Rectal smooth muscle tissue (tissue), 1 donor: ENCODE measurements around the gene PRR14.

Source experiments
- H3K27ac ChIP-seq: one replicate; pipeline ENCODE4 v1.7.0; 2013; ENCODE audit warnings: low read depth, low read length, inconsistent platforms
- H3K27me3 ChIP-seq: one replicate; pipeline ENCODE4 v1.7.0; 2013; ENCODE audit warnings: low read length; ENCODE audit not compliant: control insufficient read depth, insufficient read depth
- H3K36me3 ChIP-seq: one replicate; pipeline ENCODE4 v1.7.0; 2013; ENCODE audit warnings: low read length; ENCODE audit not compliant: control insufficient read depth, insufficient read depth
- H3K4me1 ChIP-seq: one replicate; pipeline ENCODE4 v1.7.0; 2013; ENCODE audit warnings: low read length; ENCODE audit not compliant: control insufficient read depth, insufficient read depth
- H3K4me3 ChIP-seq: one replicate; pipeline ENCODE4 v1.7.0; 2013; ENCODE audit warnings: low read length
- H3K9ac ChIP-seq: one replicate; pipeline ENCODE4 v1.7.0; 2013; ENCODE audit warnings: low read length

Gene PRR14

DNA sequence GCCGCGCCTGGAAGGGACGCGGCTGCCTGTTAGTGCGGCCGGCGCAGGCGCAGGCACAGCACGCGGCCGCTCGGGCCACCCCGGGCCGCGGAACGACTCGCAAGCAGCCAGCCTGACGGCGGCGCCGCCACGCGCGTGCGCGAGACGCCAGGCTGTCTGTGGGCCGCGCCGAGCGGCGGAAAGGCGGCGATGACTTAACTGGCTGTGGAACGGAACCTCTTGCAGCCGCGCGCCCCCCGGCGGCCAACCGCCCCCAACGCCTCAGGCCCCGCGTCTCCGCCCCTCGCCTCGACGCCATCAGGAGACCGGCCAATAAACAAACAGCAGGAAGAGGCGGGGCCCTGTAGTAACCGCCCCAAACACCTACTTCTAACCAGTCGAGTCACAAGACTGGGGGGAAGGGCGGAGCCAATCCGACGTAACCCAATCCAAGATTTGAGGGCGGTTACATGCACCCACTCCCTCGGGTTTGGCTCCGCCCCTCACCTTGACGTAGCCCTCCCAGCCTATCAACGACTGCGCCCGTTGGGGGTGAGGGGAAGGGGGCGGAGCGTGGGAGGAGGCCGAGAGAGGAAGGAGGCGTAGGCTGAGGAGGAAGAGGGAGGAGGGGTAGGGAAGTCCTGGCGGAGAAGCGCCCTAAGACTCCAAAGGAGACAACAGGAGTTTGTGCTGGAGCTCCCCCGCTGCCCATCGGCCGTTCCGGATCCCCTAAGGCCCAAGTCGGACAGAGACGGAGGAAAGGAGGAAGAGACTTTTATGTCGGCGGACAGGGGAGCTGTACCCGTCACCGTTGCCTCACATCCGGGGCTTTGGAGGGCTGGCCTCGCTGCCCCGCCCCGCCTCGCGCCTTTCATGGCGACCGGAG lies 7.3 kb downstream of the PRR14 start, which contains the start of gene FBRS:
Gene FBRS (plus strand): TSS at position 566 of the 865 bp plus-strand sequence. CDS start 1,088 bp downstream, outside the sequence.
- peak within 1 kb of the TSS; percentile 98 for H3K27ac ChIP-seq
- no peaks in the 10 kb centered on the region for H3K27me3 ChIP-seq
- peak within 1 kb of the TSS; percentile 96 for H3K4me3 ChIP-seq
- peaks cover 21% of the 10 kb centered on the region for H3K4me1 ChIP-seq
- H3K9ac ChIP-seq: peak within 1 kb of the TSS; percentile 95
- peaks cover 42% of the 10 kb centered on the region for H3K36me3 ChIP-seq

- Histone ChIP-seq H3K4me1 (peaks cover 21% of the 10 kb centered on the region), H3K27ac (peak overlapping the region; percentile 98), H3K27me3 (no peaks in the 10 kb centered on the region), H3K9ac (peak overlapping the region; percentile 95), H3K4me3 (peak overlapping the region; percentile 96), H3K36me3 (peaks cover 48% of the 10 kb centered on the region)
Measured at GRCh38 chr16:30658731-30659506, 8.2 kb downstream of the PRR14 start.

DNA sequence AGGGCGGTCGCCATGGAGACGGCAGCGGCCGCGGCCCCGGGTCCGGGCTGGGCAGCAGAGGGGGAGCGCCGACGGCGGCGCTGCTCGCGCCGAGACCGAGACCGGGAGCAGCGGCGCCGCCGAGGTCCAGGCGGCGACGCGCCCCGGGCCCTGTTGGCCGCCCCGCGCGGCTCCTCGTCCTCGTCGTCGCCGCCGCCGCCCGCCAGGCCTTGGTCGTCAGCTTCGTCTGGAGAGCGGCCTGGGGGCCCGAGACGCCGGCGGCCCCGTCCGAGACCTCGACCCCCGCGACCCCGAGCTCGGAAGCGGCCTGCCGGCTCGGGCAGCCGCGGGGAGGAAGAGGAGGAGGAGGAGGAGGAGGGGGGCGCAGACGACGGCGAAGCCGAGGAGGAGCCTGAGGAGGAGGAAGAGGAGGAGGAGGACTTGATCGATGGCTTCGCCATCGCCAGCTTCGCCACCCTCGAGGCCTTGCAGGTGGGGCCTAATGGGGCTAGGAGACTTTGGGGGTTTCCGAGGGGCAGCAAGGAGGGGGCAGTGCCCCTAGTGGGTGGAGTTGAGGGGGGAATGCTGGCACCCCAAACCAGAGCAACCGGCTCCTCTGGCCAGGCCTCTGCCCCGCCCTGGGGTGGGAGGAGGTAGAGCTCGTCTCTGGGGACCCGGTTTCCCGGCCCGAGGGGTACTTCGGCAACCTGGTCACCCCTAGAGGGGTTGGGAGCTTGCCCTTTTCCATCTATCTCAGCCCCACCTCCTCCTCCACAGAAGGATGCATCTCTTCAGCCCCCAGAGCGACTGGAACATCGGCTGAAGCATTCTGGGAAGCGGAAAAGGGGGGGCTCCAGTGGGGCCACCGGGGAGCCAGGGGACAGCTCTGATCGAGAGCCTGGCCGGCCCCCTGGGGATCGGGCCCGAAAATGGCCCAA lies 9.0 kb downstream of the PRR14 start:
- no peaks in the 10 kb centered on the region for H3K27me3 ChIP-seq
- H3K9ac ChIP-seq: peak overlapping the region; percentile 95
- H3K27ac ChIP-seq: peak overlapping the region; percentile 98
- H3K4me3 ChIP-seq: peak overlapping the region; percentile 96
- H3K36me3 ChIP-seq: peaks cover 45% of the 10 kb centered on the region
- H3K4me1 ChIP-seq: peaks cover 21% of the 10 kb centered on the region

DNA sequence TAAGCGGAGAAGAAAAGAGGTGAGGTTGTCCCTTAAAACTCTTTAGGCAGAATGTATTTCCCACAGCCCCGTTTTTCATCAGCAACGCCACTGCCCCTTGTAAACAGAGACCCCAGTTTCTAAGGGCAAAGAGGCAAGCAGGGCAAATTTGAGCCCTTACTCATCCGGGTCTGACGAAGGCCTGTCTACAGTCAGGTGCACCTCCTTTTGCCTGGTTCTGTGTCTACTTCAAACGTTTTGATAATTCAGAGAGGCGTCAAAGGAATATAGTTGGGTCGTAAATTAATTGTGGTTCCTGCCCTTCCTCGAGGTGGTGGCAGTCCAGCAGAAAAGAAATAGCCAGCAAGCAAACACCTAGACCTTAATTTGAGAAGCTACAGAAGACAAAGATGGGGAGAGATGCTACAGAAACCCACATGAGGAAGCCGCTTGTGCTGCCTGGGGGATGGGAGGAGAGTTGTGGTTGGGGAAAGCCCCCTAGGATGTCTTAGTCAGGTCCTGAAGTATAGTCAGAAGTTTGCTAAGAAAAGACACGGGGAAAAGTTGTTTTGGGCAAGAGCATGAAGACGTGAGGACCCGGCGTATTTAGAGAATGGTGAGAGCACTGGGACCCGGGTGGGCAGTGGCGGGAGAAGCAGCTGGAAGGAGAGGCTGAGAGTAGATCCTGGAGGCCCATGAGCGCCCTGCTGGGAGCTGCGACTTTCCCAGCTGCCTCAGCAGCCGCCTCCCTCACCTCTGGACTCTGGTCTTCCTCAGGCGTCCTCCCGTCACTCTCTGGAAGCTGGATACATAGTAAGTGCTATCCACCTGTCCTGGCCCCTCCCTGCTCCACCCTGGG lies 9.9 kb downstream of the PRR14 start:
- H3K9ac ChIP-seq: peak overlapping the region; percentile 57
- H3K4me1 ChIP-seq: peaks cover 21% of the 10 kb centered on the region
- peak overlapping the region; percentile 96 for H3K4me3 ChIP-seq
- no peaks in the 10 kb centered on the region for H3K27me3 ChIP-seq
- peak overlapping the region; percentile 98 for H3K27ac ChIP-seq
- H3K36me3 ChIP-seq: peaks cover 45% of the 10 kb centered on the region

DNA sequence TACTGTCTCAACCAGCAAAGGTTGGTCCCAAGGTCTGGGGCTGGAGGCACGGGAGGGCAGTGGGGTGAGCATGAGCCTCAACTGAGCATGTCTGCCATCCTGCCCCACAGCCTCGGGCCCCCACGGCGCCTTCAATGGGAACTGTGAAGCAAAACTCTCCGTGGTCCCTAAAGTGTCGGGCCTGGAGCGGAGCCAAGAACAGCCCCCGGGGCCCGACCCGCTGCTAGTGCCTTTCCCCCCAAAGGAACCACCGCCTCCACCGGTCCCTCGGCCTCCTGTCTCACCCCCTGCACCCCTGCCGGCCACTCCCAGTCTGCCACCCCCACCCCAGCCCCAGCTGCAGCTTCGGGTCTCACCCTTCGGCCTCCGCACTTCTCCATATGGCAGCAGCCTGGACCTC lies 11.7 kb downstream of the PRR14 start:
- Histone ChIP-seq H3K4me1 (peaks cover 16% of the 10 kb centered on the region), H3K36me3 (peaks cover 51% of the 10 kb centered on the region), H3K27ac (no peak overlapping the region), H3K9ac (no peak overlapping the region), H3K27me3 (no peaks in the 10 kb centered on the region), H3K4me3 (no peak overlapping the region)

GRCh38 chr16:30663038-30663437 lies 12.3 kb downstream of the PRR14 start:
- peaks cover 15% of the 10 kb centered on the region for H3K4me1 ChIP-seq
- no peaks in the 10 kb centered on the region for H3K27me3 ChIP-seq
- no peak overlapping the region for H3K4me3 ChIP-seq
- H3K27ac ChIP-seq: no peak overlapping the region
- no peak overlapping the region for H3K9ac ChIP-seq
- H3K36me3 ChIP-seq: peaks cover 57% of the 10 kb centered on the region

DNA sequence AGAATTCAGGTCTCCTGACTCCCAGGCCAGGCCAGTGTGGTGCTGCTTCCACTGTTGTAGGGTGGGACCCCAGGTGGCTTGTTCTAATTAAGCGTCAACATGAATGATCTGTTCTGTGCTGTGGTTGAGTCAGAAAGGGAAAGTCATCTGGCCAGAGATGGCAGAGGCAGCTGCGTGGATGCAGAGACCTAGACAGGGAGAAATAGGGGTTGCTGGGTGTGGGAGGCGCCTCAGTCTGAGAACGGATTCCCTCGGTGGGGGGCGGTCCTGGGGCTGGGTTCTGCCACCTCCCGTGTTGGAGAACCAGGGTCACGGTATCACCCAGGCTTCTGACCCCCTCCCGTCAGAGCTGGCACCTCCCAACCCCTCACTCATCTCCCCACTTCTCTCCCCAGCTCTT lies 13.1 kb downstream of the PRR14 start:
- Histone ChIP-seq H3K4me1 (peaks cover 15% of the 10 kb centered on the region), H3K36me3 (peaks cover 60% of the 10 kb centered on the region), H3K27ac (no peak overlapping the region), H3K27me3 (no peaks in the 10 kb centered on the region), H3K9ac (no peak overlapping the region), H3K4me3 (no peak overlapping the region)

GRCh38 chr16:30664616-30665109 lies 13.9 kb downstream of the PRR14 start:
- peaks cover 62% of the 10 kb centered on the region for H3K36me3 ChIP-seq
- no peak overlapping the region for H3K27ac ChIP-seq
- no peak overlapping the region for H3K9ac ChIP-seq
- no peaks in the 10 kb centered on the region for H3K27me3 ChIP-seq
- H3K4me3 ChIP-seq: no peak overlapping the region
- H3K4me1 ChIP-seq: peaks cover 15% of the 10 kb centered on the region

DNA sequence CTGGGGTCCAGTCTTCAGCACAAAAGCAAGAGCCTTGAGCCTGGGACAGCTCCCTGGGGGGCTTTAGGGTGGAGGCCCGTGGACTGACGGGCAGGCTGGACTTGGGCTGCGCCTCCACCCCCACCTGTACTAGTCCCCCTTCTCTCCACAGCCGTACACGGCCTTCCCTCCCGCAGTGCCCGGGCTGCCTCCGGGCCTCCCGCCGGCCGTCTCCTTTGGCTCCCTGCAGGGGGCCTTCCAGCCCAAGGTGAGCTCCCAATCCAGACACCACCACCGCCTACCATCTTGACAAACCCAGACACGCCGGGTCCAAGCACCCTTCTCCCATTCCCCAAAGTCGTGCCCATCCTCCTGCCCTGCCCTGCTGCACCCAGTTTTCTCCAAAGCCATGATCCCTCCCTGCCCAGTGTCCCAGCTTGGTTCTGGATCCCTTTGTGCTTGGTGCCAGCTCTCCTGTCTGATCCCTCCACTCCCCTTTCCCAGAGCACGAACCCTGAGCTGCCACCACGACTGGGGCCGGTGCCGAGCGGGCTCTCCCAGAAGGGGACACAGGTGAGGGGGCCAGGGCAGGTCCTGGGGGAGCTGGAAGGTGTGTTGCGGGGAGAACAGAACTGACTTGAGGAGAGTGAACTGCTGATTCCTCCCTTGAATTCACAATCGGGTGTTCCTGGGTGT lies 14.5 kb downstream of the PRR14 start:
- H3K27me3 ChIP-seq: no peaks in the 10 kb centered on the region
- peaks cover 65% of the 10 kb centered on the region for H3K36me3 ChIP-seq
- H3K27ac ChIP-seq: no peak overlapping the region
- H3K4me3 ChIP-seq: no peak overlapping the region
- H3K4me1 ChIP-seq: peaks cover 14% of the 10 kb centered on the region
- H3K9ac ChIP-seq: no peak overlapping the region

- no peak overlapping the region for H3K27ac ChIP-seq
- H3K4me1 ChIP-seq: peaks cover 9% of the 10 kb centered on the region
- no peak overlapping the region for H3K4me3 ChIP-seq
- peaks cover 65% of the 10 kb centered on the region for H3K36me3 ChIP-seq
- no peak overlapping the region for H3K9ac ChIP-seq
- H3K27me3 ChIP-seq: no peaks in the 10 kb centered on the region
Measured at GRCh38 chr16:30665830-30666190, 15.1 kb downstream of the PRR14 start.

DNA sequence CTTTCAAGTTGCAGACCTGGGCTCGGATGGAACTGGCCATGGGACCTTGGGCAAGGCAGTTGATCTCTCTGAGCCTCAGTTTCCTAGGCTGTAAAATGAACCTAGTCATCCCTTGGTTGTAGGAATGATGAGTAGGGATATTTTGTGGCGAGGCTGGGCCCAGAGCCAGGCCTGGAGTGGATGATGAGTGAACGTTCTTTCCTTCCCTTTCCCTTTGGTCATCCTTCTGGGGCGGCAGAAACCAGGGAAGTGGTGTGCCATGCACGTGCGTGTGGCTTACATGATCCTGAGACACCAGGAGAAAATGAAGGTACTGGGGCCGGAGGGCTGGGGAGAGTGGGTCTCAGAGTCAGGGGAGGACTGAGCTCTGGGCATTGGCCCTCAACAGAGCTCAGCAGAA lies 15.9 kb downstream of the PRR14 start:
- Histone ChIP-seq H3K36me3 (peaks cover 62% of the 10 kb centered on the region), H3K27me3 (no peaks in the 10 kb centered on the region), H3K4me1 (peaks cover under 1% of the 10 kb centered on the region), H3K27ac (no peak overlapping the region), H3K4me3 (no peak overlapping the region), H3K9ac (no peak overlapping the region)
